ENCODE measurements around the gene CNKSR3. TPM values are rescaled to one million over a fixed set of nuclear protein-coding genes. Genes with fewer than 3 reads are reported as not detected.
A peak's percentile ranks its signal among the peaks of the same experiment; 100 is the strongest.

Gene CNKSR3
- total and polyA plus RNA-seq, 5 donors from 2014 or later = 0.25 TPM; not detected in 4

DNA sequence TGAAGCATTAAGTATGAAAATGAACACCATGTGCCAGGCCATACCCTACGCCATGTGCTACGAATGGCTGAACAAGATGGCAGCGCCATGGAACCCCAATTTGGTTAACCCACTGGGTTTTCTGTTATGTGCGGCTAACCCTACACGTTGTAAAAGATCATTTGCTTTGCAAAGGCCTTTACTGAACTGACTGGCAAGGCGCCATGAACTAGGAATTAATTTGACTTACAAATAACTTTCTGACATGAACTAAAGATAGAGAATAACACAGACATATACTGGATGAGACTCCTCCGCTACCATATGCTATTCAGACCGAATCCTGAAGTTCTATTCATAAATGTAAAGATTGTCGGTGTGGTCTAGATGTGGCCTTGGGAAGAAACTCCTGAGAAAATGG lies 3.9 kb downstream of the CNKSR3 start:
- Histone ChIP-seq H3K36me3 (ENCODE audit: control insufficient read depth, insufficient read depth, low read length) (no peaks in the 10 kb centered on the region), H3K4me3 (ENCODE audit: low read depth, low read length) (no peak overlapping the region), H3K4me1 (ENCODE audit: control insufficient read depth, insufficient read depth, low read length, poor library complexity, severe bottlenecking) (peaks cover 17% of the 10 kb centered on the region), H3K9me3 (ENCODE audit: control insufficient read depth in 2 of 2, low read length in 2 of 2) (no peaks in the 10 kb centered on the region), H3K27ac (ENCODE audit: insufficient read depth, low read length, poor library complexity, severe bottlenecking) (no peak overlapping the region), H3K27me3 (ENCODE audit: control insufficient read depth, insufficient read depth, low read length) (peaks cover 6% of the 10 kb centered on the region)
- ATAC-seq (ENCODE audit: low read depth in 2 of 2) = no peak
- Mint-ChIP-seq H3K4me1 (peaks cover 0 to 8% (median 4%) of the 10 kb centered on the region in 4 donors), H3K27me3 (peaks cover 29% of the 10 kb centered on the region), H3K9me3 (peaks cover 0 to 2% (median 0%) of the 10 kb centered on the region in 7 donors), H3K27ac (peak overlapping the region in 1 of 3 donors; percentile 38), H3K4me3 (no peak overlapping the region), H3K36me3 (peaks cover 3% of the 10 kb centered on the region)
- no peak for DNase-seq

DNA sequence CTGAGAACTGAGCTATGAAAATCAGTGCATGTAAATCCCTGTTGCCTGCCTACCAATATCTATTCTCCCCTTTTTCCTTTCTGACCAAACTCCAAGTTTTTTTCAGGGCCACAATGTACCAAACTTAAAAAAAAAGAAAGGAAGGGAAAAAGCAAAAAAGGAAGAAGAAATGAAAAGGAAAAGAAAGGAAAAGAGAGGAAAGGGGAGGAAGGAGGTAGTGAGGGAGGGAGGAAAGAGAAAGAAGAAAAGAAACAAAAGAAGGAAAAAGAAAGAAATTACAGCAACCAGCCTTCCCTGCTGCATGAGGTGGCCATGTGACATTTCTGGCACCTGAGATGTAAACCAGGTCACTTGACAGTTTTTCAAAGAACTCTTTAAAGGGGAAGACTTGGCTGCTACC lies 4.4 kb downstream of the CNKSR3 start:
- peaks cover 0 to 2% (median 0%) of the 10 kb centered on the region in 7 donors for H3K9me3 Mint-ChIP-seq
- no peak overlapping the region for H3K27ac Mint-ChIP-seq
- no peaks in the 10 kb centered on the region for H3K9me3 ChIP-seq (ENCODE audit: control insufficient read depth in 2 of 2, low read length in 2 of 2)
- peaks cover 17% of the 10 kb centered on the region for H3K4me1 ChIP-seq (ENCODE audit: control insufficient read depth, insufficient read depth, low read length, poor library complexity, severe bottlenecking)
- no peaks in the 10 kb centered on the region for H3K36me3 ChIP-seq (ENCODE audit: control insufficient read depth, insufficient read depth, low read length)
- ATAC-seq (ENCODE audit: low read depth in 2 of 2) = no peak
- H3K27ac ChIP-seq (ENCODE audit: insufficient read depth, low read length, poor library complexity, severe bottlenecking) = no peak overlapping the region
- H3K27me3 Mint-ChIP-seq = peaks cover 27% of the 10 kb centered on the region
- peaks cover 3% of the 10 kb centered on the region for H3K36me3 Mint-ChIP-seq
- H3K4me3 Mint-ChIP-seq = no peak overlapping the region
- peaks cover 6% of the 10 kb centered on the region for H3K27me3 ChIP-seq (ENCODE audit: control insufficient read depth, insufficient read depth, low read length)
- H3K4me1 Mint-ChIP-seq = peaks cover 0 to 10% (median 6%) of the 10 kb centered on the region in 4 donors
- DNase-seq = no peak
- no peak overlapping the region for H3K4me3 ChIP-seq (ENCODE audit: low read depth, low read length)

- H3K36me3 Mint-ChIP-seq = peaks cover 3% of the 10 kb centered on the region
- peaks cover 6% of the 10 kb centered on the region for H3K4me1 ChIP-seq (ENCODE audit: control insufficient read depth, insufficient read depth, low read length, poor library complexity, severe bottlenecking)
Measured at GRCh38 chr6:154504865-154505449, 5.5 kb downstream of the CNKSR3 start.

DNA sequence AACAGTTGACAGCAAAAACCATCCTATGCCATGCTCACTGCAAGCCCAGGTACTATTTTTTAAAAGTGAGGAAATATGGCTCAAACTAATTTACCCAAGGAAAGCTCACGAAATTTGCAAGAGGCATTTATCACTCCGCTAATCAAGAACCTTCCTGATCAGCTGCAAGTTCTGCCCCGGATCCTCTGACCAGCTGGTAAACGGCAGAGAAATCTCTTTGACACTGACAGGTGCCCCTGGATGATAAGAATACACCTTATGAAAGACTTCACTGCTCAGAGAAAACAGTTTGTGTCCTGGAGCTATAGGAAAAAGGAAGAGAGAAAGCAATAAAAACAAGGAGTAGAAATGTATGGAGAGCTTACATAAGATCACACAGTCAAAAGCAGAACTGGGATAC lies 6.4 kb downstream of the CNKSR3 start:
- Histone ChIP-seq H3K27ac (ENCODE audit: insufficient read depth, low read length, poor library complexity, severe bottlenecking) (no peak overlapping the region), H3K4me3 (ENCODE audit: low read depth, low read length) (no peak overlapping the region), H3K4me1 (ENCODE audit: control insufficient read depth, insufficient read depth, low read length, poor library complexity, severe bottlenecking) (no peaks in the 10 kb centered on the region), H3K36me3 (ENCODE audit: control insufficient read depth, insufficient read depth, low read length) (no peaks in the 10 kb centered on the region), H3K9me3 (ENCODE audit: control insufficient read depth in 2 of 2, low read length in 2 of 2) (no peaks in the 10 kb centered on the region), H3K27me3 (ENCODE audit: control insufficient read depth, insufficient read depth, low read length) (peaks cover 6% of the 10 kb centered on the region)
- no peak overlapping the region for H3K27ac Mint-ChIP-seq
- H3K27me3 Mint-ChIP-seq = peaks cover 21% of the 10 kb centered on the region
- peaks cover 0 to 2% (median 0%) of the 10 kb centered on the region in 7 donors for H3K9me3 Mint-ChIP-seq
- DNase-seq = no peak
- peaks cover 3% of the 10 kb centered on the region for H3K36me3 Mint-ChIP-seq
- no peak for ATAC-seq (ENCODE audit: low read depth in 2 of 2)
- no peak overlapping the region for H3K4me3 Mint-ChIP-seq
- peaks cover 0 to 6% (median 3%) of the 10 kb centered on the region in 4 donors for H3K4me1 Mint-ChIP-seq

More at GRCh38 chr6:154504865-154505449, 5.5 kb downstream of the CNKSR3 start:
- H3K27me3 ChIP-seq (ENCODE audit: control insufficient read depth, insufficient read depth, low read length) = peaks cover 6% of the 10 kb centered on the region
- H3K27ac ChIP-seq (ENCODE audit: insufficient read depth, low read length, poor library complexity, severe bottlenecking) = no peak overlapping the region
- no peaks in the 10 kb centered on the region for H3K36me3 ChIP-seq (ENCODE audit: control insufficient read depth, insufficient read depth, low read length)
- Mint-ChIP-seq H3K4me3 (no peak overlapping the region), H3K4me1 (peaks cover 0 to 6% (median 3%) of the 10 kb centered on the region in 4 donors), H3K9me3 (peaks cover 0 to 2% (median 0%) of the 10 kb centered on the region in 7 donors), H3K27ac (no peak overlapping the region), H3K27me3 (peaks cover 21% of the 10 kb centered on the region)
- DNase-seq = no peak
- H3K9me3 ChIP-seq (ENCODE audit: control insufficient read depth in 2 of 2, low read length in 2 of 2) = no peaks in the 10 kb centered on the region
- no peak for ATAC-seq (ENCODE audit: low read depth in 2 of 2)
- H3K4me3 ChIP-seq (ENCODE audit: low read depth, low read length) = no peak overlapping the region

- H3K27me3 ChIP-seq (ENCODE audit: control insufficient read depth, insufficient read depth, low read length) = peaks cover 6% of the 10 kb centered on the region
- no peak for DNase-seq
- Mint-ChIP-seq H3K4me1 (peaks cover 0 to 4% (median 3%) of the 10 kb centered on the region in 4 donors), H3K27me3 (peaks cover 17% of the 10 kb centered on the region), H3K4me3 (no peak overlapping the region), H3K36me3 (peaks cover 3% of the 10 kb centered on the region), H3K27ac (no peak overlapping the region), H3K9me3 (peaks cover 0 to 2% (median 0%) of the 10 kb centered on the region in 7 donors)
- H3K9me3 ChIP-seq (ENCODE audit: control insufficient read depth in 2 of 2, low read length in 2 of 2) = no peaks in the 10 kb centered on the region
- no peaks in the 10 kb centered on the region for H3K4me1 ChIP-seq (ENCODE audit: control insufficient read depth, insufficient read depth, low read length, poor library complexity, severe bottlenecking)
- H3K4me3 ChIP-seq (ENCODE audit: low read depth, low read length) = no peak overlapping the region
- H3K36me3 ChIP-seq (ENCODE audit: control insufficient read depth, insufficient read depth, low read length) = no peaks in the 10 kb centered on the region
- no peak for ATAC-seq (ENCODE audit: low read depth in 2 of 2)
- H3K27ac ChIP-seq (ENCODE audit: insufficient read depth, low read length, poor library complexity, severe bottlenecking) = no peak overlapping the region
Measured at GRCh38 chr6:154503658-154504057, 6.8 kb downstream of the CNKSR3 start.

GRCh38 chr6:154502553-154502952 lies 7.9 kb downstream of the CNKSR3 start:
- H3K4me3 ChIP-seq (ENCODE audit: low read depth, low read length) = no peak overlapping the region
- H3K4me1 Mint-ChIP-seq = peaks cover 0 to 4% (median 3%) of the 10 kb centered on the region in 4 donors
- H3K27me3 ChIP-seq (ENCODE audit: control insufficient read depth, insufficient read depth, low read length) = peaks cover 2% of the 10 kb centered on the region
- peaks cover 11% of the 10 kb centered on the region for H3K27me3 Mint-ChIP-seq
- H3K4me3 Mint-ChIP-seq = no peak overlapping the region
- no peak overlapping the region for H3K27ac Mint-ChIP-seq
- H3K27ac ChIP-seq (ENCODE audit: insufficient read depth, low read length, poor library complexity, severe bottlenecking) = no peak overlapping the region
- no peaks in the 10 kb centered on the region for H3K4me1 ChIP-seq (ENCODE audit: control insufficient read depth, insufficient read depth, low read length, poor library complexity, severe bottlenecking)
- peaks cover 3% of the 10 kb centered on the region for H3K36me3 Mint-ChIP-seq
- H3K36me3 ChIP-seq (ENCODE audit: control insufficient read depth, insufficient read depth, low read length) = no peaks in the 10 kb centered on the region
- no peak for ATAC-seq (ENCODE audit: low read depth in 2 of 2)
- no peak for DNase-seq
- H3K9me3 ChIP-seq (ENCODE audit: control insufficient read depth in 2 of 2, low read length in 2 of 2) = no peaks in the 10 kb centered on the region
- H3K9me3 Mint-ChIP-seq = peaks cover 0 to 2% (median 0%) of the 10 kb centered on the region in 7 donors

DNA sequence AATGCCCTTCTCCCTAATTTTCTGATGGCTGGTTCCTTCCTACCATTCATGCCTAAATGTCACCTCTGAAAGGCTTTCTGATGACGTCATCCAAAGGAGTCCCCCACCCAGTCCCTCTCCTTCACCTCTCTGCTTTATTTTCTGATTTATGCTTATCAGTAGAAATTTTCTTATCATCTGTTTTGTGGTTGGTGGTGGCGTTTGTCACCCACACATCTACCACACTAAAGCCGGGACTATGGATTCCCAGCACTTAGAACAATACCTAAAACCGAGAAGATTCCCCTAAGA lies 9.0 kb downstream of the CNKSR3 start:
- no peak overlapping the region for H3K4me3 ChIP-seq (ENCODE audit: low read depth, low read length)
- Mint-ChIP-seq H3K27me3 (peaks cover 10% of the 10 kb centered on the region), H3K9me3 (peaks cover 0 to 2% (median 0%) of the 10 kb centered on the region in 7 donors), H3K4me1 (peaks cover 0 to 4% (median 3%) of the 10 kb centered on the region in 4 donors), H3K4me3 (no peak overlapping the region), H3K36me3 (peaks cover 3% of the 10 kb centered on the region), H3K27ac (no peak overlapping the region)
- no peak for ATAC-seq (ENCODE audit: low read depth in 2 of 2)
- H3K36me3 ChIP-seq (ENCODE audit: control insufficient read depth, insufficient read depth, low read length) = no peaks in the 10 kb centered on the region
- DNase-seq = no peak
- H3K27me3 ChIP-seq (ENCODE audit: control insufficient read depth, insufficient read depth, low read length) = no peaks in the 10 kb centered on the region
- no peaks in the 10 kb centered on the region for H3K4me1 ChIP-seq (ENCODE audit: control insufficient read depth, insufficient read depth, low read length, poor library complexity, severe bottlenecking)
- no peaks in the 10 kb centered on the region for H3K9me3 ChIP-seq (ENCODE audit: control insufficient read depth in 2 of 2, low read length in 2 of 2)
- H3K27ac ChIP-seq (ENCODE audit: insufficient read depth, low read length, poor library complexity, severe bottlenecking) = no peak overlapping the region
